OCI-LY7 (cell line): ENCODE data around the gene SEMA3F.

Experiments
- CTCF ChIP-seq: fragments of 200-600 bp; sonication (generic); conservative IDR thresholded peaks from 2 replicates; pipeline ENCODE4 v1.5.1; 2014; ENCODE audit warnings: mild to moderate bottlenecking, antibody characterized with exemption, low read length, moderate library complexity, mixed read lengths
- EZH2phosphoT487 ChIP-seq: fragments of 200-600 bp; sonication (generic); IDR thresholded peaks from 2 replicates; pipeline ENCODE4 v1.6.1; 2018; ENCODE audit warnings: low read depth, borderline replicate concordance, mild to moderate bottlenecking, mixed run types, antibody characterized with exemption, low read length, moderate library complexity, mixed read lengths

- TF ChIP-seq CTCF (no peak), EZH2phosphoT487 (no peak)
Observed at GRCh38 chr3:50237754-50238548, 82.8 kb downstream of the SEMA3F start.
